ENCODE data around the gene TLE4.
"Not testable (repeated sequence)": the region's sequence is repeated elsewhere in the genome, so short reads cannot be mapped to it uniquely, and the experiment has no call there.

- TF ChIP-seq CTCF, POLR2A (IDR thresholded peaks at IDR 0.05): not testable (repeated sequence)
Observed at GRCh38 chr9:79654591-79655382, 83.0 kb downstream of the TLE4 start.
